GM19463 (cell line): Measurements from ENCODE around the gene KRT25.

Experiments used
- ATAC-seq: cut with Tn5 transposase; IDR thresholded peaks from one replicate; pipeline ENCODE4 v1.9.1; 2021; ENCODE audit warnings: mild to moderate bottlenecking, moderate library complexity; ENCODE audit not compliant: unreplicated experiment

The KRT25 gene

DNA sequence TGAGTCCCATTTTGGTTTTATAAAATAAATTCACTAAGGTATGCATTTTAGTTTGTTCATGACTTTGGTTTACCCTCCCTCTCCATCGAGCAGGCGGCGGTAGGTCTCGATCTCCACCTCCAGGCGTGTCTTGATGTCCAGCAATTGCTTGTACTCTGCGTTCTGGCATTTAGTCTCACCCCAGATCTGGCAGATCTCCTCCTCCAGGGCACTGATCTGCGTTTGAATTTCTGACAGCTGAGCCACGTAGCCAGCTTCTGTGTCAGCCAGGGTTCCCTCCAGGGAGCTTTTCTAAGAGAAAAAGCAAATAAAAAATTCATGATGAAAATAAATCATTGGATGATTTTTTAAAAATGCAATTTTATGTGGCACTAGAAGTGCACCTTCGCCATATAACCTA lies 55.8 kb downstream of the KRT25 start:
- ATAC-seq: no peak
